Neuronal stem cell (in vitro differentiated cells): ENCODE data around the gene FOXP4.

Experiments
- DNase-seq: peaks from one replicate; pipeline ENCODE4 v3.0.0-alpha.2; 2013; ENCODE audit warnings: low spot score
- H2AFZ ChIP-seq: one replicate; pipeline ENCODE4 v1.6.1; 2013; ENCODE audit warnings: mild to moderate bottlenecking, low read length, inconsistent platforms
- H2AK5ac ChIP-seq: 2 replicates; pipeline ENCODE4 v1.6.1; 2013; ENCODE audit warnings: low read depth, mild to moderate bottlenecking, inconsistent platforms, low read length, moderate library complexity, mixed read lengths
- H2BK120ac ChIP-seq: 2 replicates; pipeline ENCODE4 v1.6.1; 2013; ENCODE audit warnings: low read depth, mild to moderate bottlenecking, inconsistent platforms, low read length, moderate library complexity, mixed read lengths
- H2BK12ac ChIP-seq: one replicate; pipeline ENCODE4 v1.6.1; 2013; ENCODE audit warnings: low read length, inconsistent platforms
- H2BK15ac ChIP-seq: 2 replicates; pipeline ENCODE4 v1.6.1; 2013; ENCODE audit warnings: mild to moderate bottlenecking, low read length, inconsistent platforms, mixed read lengths
- H2BK5ac ChIP-seq: one replicate; pipeline ENCODE4 v1.6.1; 2013; ENCODE audit warnings: inconsistent platforms, mild to moderate bottlenecking, low read length, moderate library complexity
- H3K14ac ChIP-seq: one replicate; pipeline ENCODE4 v1.6.1; 2013; ENCODE audit warnings: low read length, inconsistent platforms
- H3K18ac ChIP-seq: 2 replicates; pipeline ENCODE4 v1.6.1; 2013; ENCODE audit warnings: low read length, inconsistent platforms
- H3K23ac ChIP-seq: 2 replicates; pipeline ENCODE4 v1.6.1; 2013; ENCODE audit warnings: low read depth, mild to moderate bottlenecking, mixed read lengths, low read length, inconsistent platforms; ENCODE audit not compliant: poor library complexity
- H3K27ac ChIP-seq: replicated peaks from 3 replicates; pipeline ENCODE4 v1.5.1; 2013; ENCODE audit warnings: low read length, inconsistent platforms
- H3K27me3 ChIP-seq, 3 experiments: 2 replicates each; pipeline ENCODE4 v1.6.1; 2013; ENCODE audit warnings: low read length in 3 of 3, mild to moderate bottlenecking in 2 of 3, inconsistent platforms in 1 of 3, low read depth in 1 of 3, mixed read lengths in 1 of 3, moderate library complexity in 1 of 3; ENCODE audit not compliant: control insufficient read depth in 3 of 3, insufficient read depth in 3 of 3
- H3K36me3 ChIP-seq, 2 donors: replicated peaks in 1 of 2; 2 replicates each; pipeline ENCODE4 v1.6.1; 2013; ENCODE audit warnings: low read length in 2 of 2; ENCODE audit not compliant: control insufficient read depth in 2 of 2, insufficient read depth in 2 of 2
- H3K4ac ChIP-seq: 2 replicates; pipeline ENCODE4 v1.6.1; 2013; ENCODE audit warnings: inconsistent platforms, mild to moderate bottlenecking, low read length, moderate library complexity
- H3K4me1 ChIP-seq, 2 donors: 1 replicate in 1 of 2; 2 replicates in 1 of 2; pipeline ENCODE4 v1.6.1; 2013; ENCODE audit warnings: low read length in 2 of 2, low read depth in 1 of 2; ENCODE audit not compliant: control insufficient read depth in 2 of 2, insufficient read depth in 1 of 2
- H3K4me2 ChIP-seq: one replicate; pipeline ENCODE4 v1.6.1; 2013; ENCODE audit warnings: mild to moderate bottlenecking, low read length, inconsistent platforms; ENCODE audit not compliant: insufficient read depth, poor library complexity, severe bottlenecking
- H3K4me3 ChIP-seq, 2 donors: 2 replicates each; pipeline ENCODE4 v1.5.1; 2013; ENCODE audit warnings: low read length in 2 of 2, mild to moderate bottlenecking in 2 of 2, inconsistent platforms in 1 of 2, moderate library complexity in 1 of 2
- H3K79me1 ChIP-seq: one replicate; pipeline ENCODE4 v1.6.1; 2013; ENCODE audit warnings: low read depth, mild to moderate bottlenecking, inconsistent platforms, low read length, moderate library complexity
- H3K9ac ChIP-seq: one replicate; pipeline ENCODE4 v1.6.1; 2013; ENCODE audit warnings: mild to moderate bottlenecking, low read depth, low read length, inconsistent platforms; ENCODE audit not compliant: poor library complexity
- H3K9me3 ChIP-seq, 2 donors: replicated peaks in 1 of 2; 2 replicates each; pipeline versions ENCODE3 to v1.6.1; 2013; ENCODE audit warnings: low read length in 2 of 2, mild to moderate bottlenecking in 2 of 2, inconsistent platforms in 1 of 2, low read depth in 1 of 2, mixed read lengths in 1 of 2, moderate library complexity in 1 of 2; ENCODE audit not compliant: control insufficient read depth in 2 of 2, insufficient read depth in 1 of 2
- H4K8ac ChIP-seq: one replicate; pipeline ENCODE4 v1.6.1; 2013; ENCODE audit warnings: low read depth, mild to moderate bottlenecking, inconsistent platforms, low read length, moderate library complexity
- H4K91ac ChIP-seq: one replicate; pipeline ENCODE4 v1.6.1; 2013; ENCODE audit warnings: low read length, low read depth, mild to moderate bottlenecking, inconsistent platforms; ENCODE audit not compliant: poor library complexity
- WGBS, 2 donors: extraction: QIAGEN DNeasy Blood & Tissue Kit; methylation state at CpG; one replicate each; pipeline ENCODE4 v1.1.7; 2013; ENCODE audit warnings: missing lambda C conversion rate in 2 of 2, mixed read lengths in 1 of 2; ENCODE audit not compliant: insufficient read length in 2 of 2, insufficient replicate concordance in 1 of 2; ENCODE audit errors: extremely low coverage in 2 of 2; 5-methylcytosine and 5-hydroxymethylcytosine counted together

Gene FOXP4

GRCh38 chr6:41548098-41548840 lies 2.1 kb downstream of the FOXP4 start:
- Histone ChIP-seq H3K9me3 (peaks cover 0 to 2% of the 10 kb centered on the region in 2 donors), H3K14ac (peak overlapping the region; percentile 32), H3K27ac (no peak overlapping the region), H4K8ac (no peak overlapping the region), H3K18ac (peak overlapping the region; percentile 96), H2BK12ac (no peak overlapping the region), H3K36me3 (peaks cover 14 to 52% of the 10 kb centered on the region in 2 donors), H3K23ac (peak overlapping the region; percentile 10), H3K4me3 (peak overlapping the region; percentile 89 to 91), H3K27me3 (peaks cover 0 to 32% (median 0%) of the 10 kb centered on the region in 3 experiments), H4K91ac (no peak overlapping the region), H3K79me1 (peaks cover 16% of the 10 kb centered on the region), H3K4me2 (peak overlapping the region; percentile 85), H2AFZ (no peak overlapping the region), H3K4me1 (peaks cover 39 to 47% of the 10 kb centered on the region in 2 donors), H2BK15ac (peak overlapping the region; percentile 30), H2AK5ac (peak overlapping the region; percentile 23), H3K9ac (peak overlapping the region; percentile 94), H3K4ac (no peak overlapping the region), H2BK120ac (peak overlapping the region; percentile 97), H2BK5ac (peak overlapping the region; percentile 87)
- DNase-seq: no peak
- WGBS, 2 donors: no CpG with 5 or more reads among the region's 50 CpGs

GRCh38 chr6:41548841-41549642 lies 2.9 kb downstream of the FOXP4 start:
- no peak overlapping the region for H2BK5ac ChIP-seq
- H4K8ac ChIP-seq: no peak overlapping the region
- H2AK5ac ChIP-seq: peak overlapping the region; percentile 23
- H3K4me2 ChIP-seq: peak overlapping the region; percentile 85
- WGBS, 2 donors: no CpG with 5 or more reads among the region's 11 CpGs
- H2AFZ ChIP-seq: no peak overlapping the region
- no peak overlapping the region for H2BK12ac ChIP-seq
- H3K4me3 ChIP-seq: peak overlapping the region in 1 of 2 donors; percentile 91
- DNase-seq: no peak
- peaks cover 0 to 2% of the 10 kb centered on the region in 2 donors for H3K9me3 ChIP-seq
- H2BK120ac ChIP-seq: peak overlapping the region; percentile 97
- no peak overlapping the region for H3K14ac ChIP-seq
- peaks cover 14 to 60% of the 10 kb centered on the region in 2 donors for H3K36me3 ChIP-seq
- H3K27ac ChIP-seq: no peak overlapping the region
- H2BK15ac ChIP-seq: peak overlapping the region; percentile 5
- peaks cover 16% of the 10 kb centered on the region for H3K79me1 ChIP-seq
- H3K4me1 ChIP-seq: peaks cover 37 to 44% of the 10 kb centered on the region in 2 donors
- H3K27me3 ChIP-seq: peaks cover 0 to 32% (median 0%) of the 10 kb centered on the region in 3 experiments
- peak overlapping the region; percentile 71 for H3K9ac ChIP-seq
- no peak overlapping the region for H3K23ac ChIP-seq
- no peak overlapping the region for H3K4ac ChIP-seq
- H4K91ac ChIP-seq: no peak overlapping the region
- peak overlapping the region; percentile 70 for H3K18ac ChIP-seq

- peaks cover 14 to 65% of the 10 kb centered on the region in 2 donors for H3K36me3 ChIP-seq
- no peak overlapping the region for H2AK5ac ChIP-seq
- H3K4me2 ChIP-seq: no peak overlapping the region
- no peak overlapping the region for H3K18ac ChIP-seq
- H3K9me3 ChIP-seq: peaks cover 0 to 2% of the 10 kb centered on the region in 2 donors
- no peak overlapping the region for H3K4ac ChIP-seq
- no CpG with 5 or more reads among the region's 2 CpGs for WGBS, 2 donors
- H2AFZ ChIP-seq: no peak overlapping the region
- no peak overlapping the region for H3K27ac ChIP-seq
- no peak overlapping the region for H2BK12ac ChIP-seq
- no peak overlapping the region for H3K9ac ChIP-seq
- no peak overlapping the region for H3K23ac ChIP-seq
- no peak overlapping the region for H4K91ac ChIP-seq
- no peak overlapping the region for H3K14ac ChIP-seq
- H4K8ac ChIP-seq: no peak overlapping the region
- H3K79me1 ChIP-seq: peaks cover 16% of the 10 kb centered on the region
- no peak overlapping the region for H2BK15ac ChIP-seq
- no peak overlapping the region for H2BK120ac ChIP-seq
- H2BK5ac ChIP-seq: no peak overlapping the region
- H3K4me3 ChIP-seq: peak overlapping the region in 1 of 2 donors; percentile 91
- H3K27me3 ChIP-seq: peaks cover 0 to 27% (median 0%) of the 10 kb centered on the region in 3 experiments
- no peak for DNase-seq
- peaks cover 31 to 44% of the 10 kb centered on the region in 2 donors for H3K4me1 ChIP-seq
These were observed 3.5 kb downstream of the FOXP4 start for GRCh38 chr6:41549673-41550072.
